ENCODE data around the gene ATP2A2.

Gene ATP2A2

GRCh38 chr12:110344657-110345056, 63.6 kb downstream of the ATP2A2 start:
- no peak for TF ChIP-seq CTCF (IDR thresholded peaks at IDR 0.05; ENCODE audit: borderline replicate concordance, control extremely low read depth, extremely low read depth, insufficient read depth, missing control alignments)
- DNase-seq (ENCODE audit: low spot score): no peak
- in situ Hi-C loops (cut with MboI; ENCODE audit: low sequenced_read_pairs, unreplicated experiment): no loop called here

DNA sequence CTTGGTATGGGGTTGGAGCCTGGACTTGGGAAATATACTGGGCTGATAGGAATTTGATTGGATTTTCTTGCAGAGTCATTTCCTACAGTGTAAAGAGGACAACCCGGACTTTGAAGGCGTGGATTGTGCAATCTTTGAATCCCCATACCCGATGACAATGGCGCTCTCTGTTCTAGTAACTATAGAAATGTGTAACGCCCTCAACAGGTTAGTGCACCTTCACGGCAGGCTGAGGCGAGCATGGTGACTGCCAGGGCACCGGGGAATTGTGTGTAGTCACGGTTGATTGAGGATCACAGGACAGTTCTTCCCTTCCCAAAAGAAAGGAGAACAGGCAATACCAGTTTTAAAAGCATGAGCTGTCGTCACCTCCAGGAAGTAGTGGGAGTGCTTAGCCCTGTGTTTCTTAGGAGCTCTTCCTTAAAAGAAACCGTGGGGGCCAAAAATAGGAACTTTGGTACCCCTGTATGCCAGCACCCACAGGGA, 64.2 kb downstream of the ATP2A2 start:
- no peak for TF ChIP-seq CTCF (IDR thresholded peaks at IDR 0.05; ENCODE audit: borderline replicate concordance, control extremely low read depth, extremely low read depth, insufficient read depth, missing control alignments)
- in situ Hi-C loops (cut with MboI; ENCODE audit: low sequenced_read_pairs, unreplicated experiment): no loop called here
- no peak for DNase-seq (ENCODE audit: low spot score)

DNA sequence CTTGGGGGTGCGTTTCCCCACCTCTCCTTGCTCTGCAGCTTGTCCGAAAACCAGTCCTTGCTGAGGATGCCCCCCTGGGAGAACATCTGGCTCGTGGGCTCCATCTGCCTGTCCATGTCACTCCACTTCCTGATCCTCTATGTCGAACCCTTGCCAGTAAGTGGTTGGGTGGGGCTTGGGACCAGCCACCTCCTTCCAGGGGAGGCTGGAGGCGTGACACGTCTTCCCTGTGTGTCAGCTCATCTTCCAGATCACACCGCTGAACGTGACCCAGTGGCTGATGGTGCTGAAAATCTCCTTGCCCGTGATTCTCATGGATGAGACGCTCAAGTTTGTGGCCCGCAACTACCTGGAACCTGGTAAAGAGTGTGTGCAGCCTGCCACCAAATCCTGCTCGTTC, 64.9 kb downstream of the ATP2A2 start:
- in situ Hi-C loops (cut with MboI; ENCODE audit: low sequenced_read_pairs, unreplicated experiment): no loop called here
- DNase-seq (ENCODE audit: low spot score): no peak
- TF ChIP-seq CTCF (IDR thresholded peaks at IDR 0.05; ENCODE audit: borderline replicate concordance, control extremely low read depth, extremely low read depth, insufficient read depth, missing control alignments): no peak

DNA sequence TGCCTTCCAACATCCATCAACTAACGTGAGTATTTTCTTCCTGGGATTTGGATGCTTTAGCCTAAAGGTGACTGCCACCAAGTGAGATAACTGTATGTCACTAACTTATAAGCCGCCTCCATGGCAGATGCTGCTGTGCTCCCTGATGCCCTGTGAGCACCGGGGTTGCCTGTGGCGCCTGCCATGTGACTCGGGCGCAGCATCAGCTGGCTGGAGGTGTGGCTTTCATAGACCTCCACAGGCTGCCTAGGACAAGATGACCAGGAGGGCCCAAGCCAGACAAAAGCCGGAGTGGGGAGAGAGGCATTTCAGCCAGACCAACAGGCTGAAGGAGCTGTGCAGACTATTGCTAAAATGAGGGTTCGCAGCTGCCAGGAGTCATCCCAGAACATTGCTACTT, 66.7 kb downstream of the ATP2A2 start:
- DNase-seq (ENCODE audit: low spot score): no peak
- in situ Hi-C loops (cut with MboI; ENCODE audit: low sequenced_read_pairs, unreplicated experiment): no loop called here
- no peak for TF ChIP-seq CTCF (IDR thresholded peaks at IDR 0.05; ENCODE audit: borderline replicate concordance, control extremely low read depth, extremely low read depth, insufficient read depth, missing control alignments)

DNA sequence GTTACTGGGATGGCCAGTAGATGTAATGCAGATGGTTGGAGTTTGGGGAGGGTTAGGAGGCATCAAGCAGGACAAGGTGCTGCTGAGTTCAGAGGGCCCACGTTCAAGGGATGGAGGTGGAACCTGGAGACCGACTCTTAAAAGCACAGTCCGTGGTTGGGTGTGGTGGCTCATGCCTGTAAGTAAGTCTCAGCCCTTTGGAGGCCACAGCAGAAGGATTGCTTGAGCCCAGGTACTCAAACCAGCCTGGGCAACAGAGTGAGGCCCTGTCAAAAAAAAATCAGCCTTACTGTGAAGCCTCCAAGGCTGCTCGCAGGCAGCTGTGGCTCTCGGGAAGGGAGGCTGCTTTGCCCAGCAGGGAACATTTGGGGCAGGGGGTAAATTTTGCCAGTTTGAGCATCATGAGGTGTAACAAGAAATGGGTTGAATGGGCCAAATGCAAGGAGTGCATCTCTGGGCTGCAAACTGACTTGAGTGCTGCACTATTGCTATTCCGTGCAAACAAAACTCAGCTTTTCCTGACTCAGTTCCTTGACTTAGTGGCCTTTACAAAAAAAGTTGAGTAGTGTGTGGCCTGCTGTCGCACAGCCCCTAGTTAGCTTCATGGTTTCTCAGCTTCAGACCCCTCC, 67.5 kb downstream of the ATP2A2 start:
- no peak for DNase-seq (ENCODE audit: low spot score)
- in situ Hi-C loops (cut with MboI; ENCODE audit: low sequenced_read_pairs, unreplicated experiment): no loop called here
- no peak for TF ChIP-seq CTCF (IDR thresholded peaks at IDR 0.05; ENCODE audit: borderline replicate concordance, control extremely low read depth, extremely low read depth, insufficient read depth, missing control alignments)

DNA sequence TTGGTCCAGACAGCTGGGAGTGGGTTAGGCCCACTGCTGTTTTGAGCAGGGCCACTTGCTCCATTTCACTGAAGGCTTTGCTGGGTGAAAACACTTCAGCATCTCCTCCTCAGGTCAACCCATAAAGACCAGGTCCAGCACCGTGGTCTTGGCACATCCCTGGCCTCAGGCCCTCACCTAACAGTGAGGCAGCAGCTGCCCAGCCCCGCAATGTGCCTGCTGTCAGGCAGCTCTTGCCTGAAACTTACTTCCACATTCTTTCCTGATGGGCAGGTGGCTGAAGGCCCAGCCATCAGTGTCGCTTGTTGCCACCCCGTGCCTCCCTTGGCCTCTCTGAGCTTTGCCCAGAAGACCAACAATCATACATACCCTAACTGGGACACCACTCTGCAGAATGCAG, 68.0 kb downstream of the ATP2A2 start:
- in situ Hi-C loops (cut with MboI; ENCODE audit: low sequenced_read_pairs, unreplicated experiment): no loop called here
- no peak for DNase-seq (ENCODE audit: low spot score)
- no peak for TF ChIP-seq CTCF (IDR thresholded peaks at IDR 0.05; ENCODE audit: borderline replicate concordance, control extremely low read depth, extremely low read depth, insufficient read depth, missing control alignments)

Data from GM13976 (cell line).